ENCODE measurements around the gene FBXO9.

FBXO9 gene

GRCh38 chr6:53139841-53140413 is 74.7 kb downstream of the FBXO9 start:
- no peak for DNase-seq

GRCh38 chr6:53142810-53143209 is 77.6 kb downstream of the FBXO9 start:
- no peak for DNase-seq

GRCh38 chr6:53143710-53144109 is 78.5 kb downstream of the FBXO9 start:
- DNase-seq: no peak

- DNase-seq: no peak
These were observed 79.6 kb downstream of the FBXO9 start for GRCh38 chr6:53144802-53145201.

- no peak for DNase-seq
These were observed 83.5 kb downstream of the FBXO9 start, which contains the start of gene GCM1 for GRCh38 chr6:53148684-53149083. Gene GCM1, minus strand, starts transcription at chr6:53148841. Its CDS starts 3,209 bp downstream, at chr6:53145632.

Measured in CD4-positive, alpha-beta T cell treated with Interleukin-4 for 1 hour (primary cell).